HG03521 (cell line): ENCODE measurements around the gene API5.
A peak's percentile ranks its signal among the peaks of the same experiment; 100 is the strongest.

Source experiments
- ATAC-seq: cut with Tn5 transposase; IDR thresholded peaks from one replicate; pipeline ENCODE4 v1.9.1; 2021; ENCODE audit warnings: mild to moderate bottlenecking, moderate library complexity; ENCODE audit not compliant: unreplicated experiment

API5 gene

DNA sequence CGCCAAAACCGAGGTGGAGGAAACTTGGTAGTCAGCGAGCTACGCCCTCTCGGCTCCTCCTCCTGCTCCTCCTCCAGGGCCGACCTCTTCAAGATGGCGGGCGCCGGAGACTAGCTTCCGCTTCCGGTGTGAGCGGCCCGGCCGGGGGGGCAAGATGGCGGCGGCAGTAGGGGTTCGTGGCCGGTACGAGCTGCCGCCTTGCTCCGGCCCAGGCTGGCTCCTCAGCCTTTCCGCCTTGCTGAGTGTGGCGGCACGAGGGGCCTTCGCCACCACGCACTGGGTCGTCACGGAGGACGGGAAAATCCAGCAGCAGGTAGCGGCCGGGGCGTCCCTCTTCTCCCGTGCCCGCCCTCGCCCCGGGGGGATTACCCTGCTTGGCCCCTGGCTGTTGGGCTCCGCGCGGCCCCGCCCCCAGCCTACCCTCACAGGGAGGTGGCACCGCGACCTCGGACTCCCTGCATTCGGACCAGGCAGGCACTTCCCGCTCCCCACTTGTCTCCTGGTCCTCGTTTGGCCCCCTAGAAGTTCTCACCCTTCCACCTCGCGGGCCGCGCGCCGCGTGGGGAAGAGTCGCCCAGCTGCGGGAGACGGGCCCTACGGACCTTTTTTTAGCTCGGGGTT lies 47.1 kb downstream of the API5 start, which contains the start of gene TTC17:
TTC17 (plus strand) TSS at position 120 of the 621 bp plus-strand sequence; CDS start at position 155, 35 bp downstream.
- ATAC-seq, result peak; percentile 94

- peak; percentile 45 for ATAC-seq
Measured at GRCh38 chr11:43359422-43359818, 47.6 kb downstream of the API5 start.

- ATAC-seq, result no peak
Measured at GRCh38 chr11:43360361-43361032, 48.7 kb downstream of the API5 start.

DNA sequence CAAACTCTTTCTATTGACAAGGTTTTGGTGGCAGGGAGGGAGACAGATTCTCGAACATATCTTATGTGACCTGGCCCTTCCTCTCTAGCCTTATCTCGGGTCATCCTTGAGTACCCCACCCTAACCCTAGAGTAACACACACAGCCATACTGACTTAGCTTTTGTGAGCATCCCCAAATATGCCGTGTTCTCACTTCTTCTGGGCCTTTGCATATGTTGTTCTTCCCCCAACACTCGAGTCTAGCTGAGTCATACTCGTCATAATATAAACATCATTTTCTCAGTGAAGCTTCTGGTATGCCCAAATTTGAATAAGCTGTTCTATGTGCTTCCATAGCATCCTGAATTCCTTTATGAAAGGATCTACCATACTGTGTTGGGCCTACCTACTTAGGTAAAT lies 54.9 kb downstream of the API5 start:
- no peak for ATAC-seq

GRCh38 chr11:43367382-43368178 lies 55.8 kb downstream of the API5 start:
- no peak for ATAC-seq

GRCh38 chr11:43376065-43376464 lies 64.3 kb downstream of the API5 start:
- no peak for ATAC-seq

- ATAC-seq, result no peak
Measured at GRCh38 chr11:43376594-43376993, 64.8 kb downstream of the API5 start.

GRCh38 chr11:43377389-43377788 lies 65.6 kb downstream of the API5 start:
- ATAC-seq, result no peak

DNA sequence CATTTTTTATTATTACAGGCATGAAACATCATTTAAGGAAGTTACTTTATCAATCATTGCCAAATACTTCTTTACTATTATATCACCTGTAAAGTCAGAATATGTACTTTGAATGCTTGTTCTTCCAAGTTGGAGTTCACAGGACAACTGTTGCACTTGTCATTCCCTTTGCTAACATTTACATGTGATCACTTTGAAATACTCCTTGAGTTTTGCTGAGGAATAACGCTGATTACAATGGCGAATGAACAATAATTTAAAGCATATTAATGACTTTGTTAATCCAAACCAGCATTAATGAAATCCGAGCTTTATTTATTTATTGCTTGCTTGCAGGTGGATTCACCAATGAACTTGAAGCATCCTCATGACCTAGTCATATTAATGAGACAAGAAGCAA lies 67.1 kb downstream of the API5 start:
- ATAC-seq, result no peak

DNA sequence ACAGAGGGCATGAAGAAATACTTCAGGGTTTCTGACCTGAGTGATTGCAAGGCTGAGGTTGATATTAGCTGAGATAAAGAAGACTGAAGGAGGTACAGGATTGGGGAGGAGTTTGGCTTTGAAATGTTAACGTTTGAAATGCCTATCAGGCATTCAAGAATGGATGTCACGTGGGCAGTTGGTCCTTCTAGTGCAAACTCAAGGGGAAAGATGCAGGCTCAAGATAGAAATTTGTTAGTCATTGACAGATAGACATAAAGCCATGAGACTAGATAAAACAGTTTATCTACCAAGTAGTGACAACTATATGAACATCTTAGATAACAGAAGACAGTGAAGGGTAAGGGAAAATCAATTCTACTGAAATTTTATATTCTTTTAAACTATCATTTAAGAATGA lies 70.0 kb downstream of the API5 start:
- ATAC-seq, result no peak

DNA sequence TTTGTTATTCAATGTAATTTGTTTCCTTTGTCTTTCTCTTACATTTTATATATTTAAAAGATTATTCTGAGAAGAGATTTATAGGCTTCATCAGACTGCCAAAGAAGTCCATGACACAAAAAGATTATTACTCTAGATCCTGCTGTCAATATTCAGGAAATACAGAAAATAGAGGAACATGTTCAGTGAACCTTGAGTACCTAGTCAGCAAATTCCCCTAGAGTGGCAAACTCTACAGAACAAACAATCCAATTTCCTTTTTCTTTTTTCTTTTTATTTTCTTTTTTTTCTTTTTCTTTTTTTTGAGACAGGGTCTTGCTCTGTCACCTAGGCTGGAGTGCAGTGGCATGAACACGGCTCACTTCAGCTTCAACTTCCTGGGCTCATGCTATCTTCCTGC lies 70.8 kb downstream of the API5 start:
- ATAC-seq, result no peak

- ATAC-seq, result no peak
Measured at GRCh38 chr11:43384393-43384792, 72.6 kb downstream of the API5 start.

GRCh38 chr11:43392713-43393112 lies 80.9 kb downstream of the API5 start:
- ATAC-seq, result no peak

DNA sequence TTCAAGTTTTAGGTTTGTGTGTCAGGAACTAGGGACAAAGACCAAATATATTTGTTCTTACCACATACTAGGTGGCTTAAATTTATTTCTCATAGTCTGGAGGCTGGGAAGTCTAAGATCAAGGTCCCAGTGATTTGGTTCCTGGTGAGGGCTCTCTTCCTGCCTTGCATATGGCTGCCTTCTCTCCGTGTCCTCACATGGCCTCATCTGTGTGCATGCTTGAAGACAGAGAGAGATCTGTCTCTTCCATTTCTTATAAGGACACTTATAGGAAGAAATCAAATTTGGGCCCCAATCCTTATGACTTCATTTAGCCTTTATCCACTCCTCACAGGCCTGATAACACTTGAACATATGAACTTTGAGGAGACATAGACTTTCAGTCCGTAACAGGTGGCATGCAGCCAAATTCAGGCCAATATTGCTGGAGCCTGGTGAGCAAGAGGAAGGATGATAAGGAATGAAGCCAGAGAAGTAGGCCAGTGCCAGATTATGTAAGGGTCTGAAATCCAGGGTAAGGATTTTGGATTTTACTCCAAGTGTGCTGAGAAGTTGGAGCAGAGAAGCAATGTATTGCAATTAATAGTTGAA lies 82.1 kb downstream of the API5 start:
- no peak for ATAC-seq
